Activated T-cell treated with anti-CD3 and anti-CD28 coated beads, Interleukin-2, amount 50 U/mL, for 72 hours (primary cell): Measurements from ENCODE around the gene COL6A1. TPM values are rescaled to one million over a fixed set of nuclear protein-coding genes. Genes with fewer than 3 reads are reported as not detected.
"Not testable (repeated sequence)": the region's sequence is repeated elsewhere in the genome, so short reads cannot be mapped to it uniquely, and the experiment has no call there.

ENCODE experiments used
- ATAC-seq, 2 donors: fragments of 150-1000 bp; cut with Tn5 transposase; replicated peaks in 1 of 2; 2 replicates each; pipeline ENCODE4 v1.10.0; 2021; ENCODE audit warnings: moderate library complexity in 2 of 2, mild to moderate bottlenecking in 1 of 2
- DNase-seq, 2 donors: peaks; one replicate each; pipeline ENCODE4 v3.0.0; 2021 to 2022; ENCODE audit warnings: mixed read lengths in 1 of 2
- H3K27ac Mint-ChIP-seq: one replicate; pipeline ENCODE4 v1.8.0; 2022; ENCODE audit warnings: mild to moderate bottlenecking, moderate library complexity, mixed read lengths
- H3K27me3 Mint-ChIP-seq: one replicate; pipeline ENCODE4 v1.8.0; 2022; ENCODE audit warnings: low read depth, mixed read lengths
- H3K36me3 Mint-ChIP-seq, 2 donors: one replicate each; pipeline ENCODE4 v1.8.0; 2022; ENCODE audit warnings: mixed read lengths in 2 of 2, mild to moderate bottlenecking in 1 of 2; ENCODE audit not compliant: insufficient read depth in 2 of 2
- H3K4me1 Mint-ChIP-seq: one replicate; pipeline ENCODE4 v1.8.0; 2022; ENCODE audit warnings: low read depth, mixed read lengths
- H3K4me3 Mint-ChIP-seq, 2 donors: one replicate each; pipeline ENCODE4 v1.8.0; 2022; ENCODE audit warnings: mild to moderate bottlenecking in 2 of 2, mixed read lengths in 2 of 2, moderate library complexity in 2 of 2
- H3K9me3 Mint-ChIP-seq, 2 donors: one replicate each; pipeline ENCODE4 v1.8.0; 2022; ENCODE audit warnings: mixed read lengths in 2 of 2
- total RNA-seq, 2 donors: library from RNA; stranded (reverse); gene quantifications; one replicate each; pipeline ENCODE4 v1.2.3, GENCODE V29; 2022

COL6A1 gene
- total RNA-seq, 2 donors from 2014 or later, result 1.7 to 2.8 TPM

GRCh38 chr21:45998871-45999580 lies 17.5 kb downstream of the COL6A1 start:
- ATAC-seq (no peak), DNase-seq (peak in 1 of 2 donors; percentile 0)
- no peaks in the 10 kb centered on the region for H3K9me3 Mint-ChIP-seq
- no peak overlapping the region for H3K4me3 Mint-ChIP-seq
- H3K27me3 Mint-ChIP-seq, result no peaks in the 10 kb centered on the region
- H3K4me1 Mint-ChIP-seq, result peaks cover 7% of the 10 kb centered on the region
- H3K36me3 Mint-ChIP-seq, result no peaks in the 10 kb centered on the region
- H3K27ac Mint-ChIP-seq, result no peak overlapping the region

GRCh38 chr21:45999581-46000181 lies 18.1 kb downstream of the COL6A1 start:
- no peaks in the 10 kb centered on the region for H3K36me3 Mint-ChIP-seq
- H3K27ac Mint-ChIP-seq, result no peak overlapping the region
- no peaks in the 10 kb centered on the region for H3K27me3 Mint-ChIP-seq
- H3K9me3 Mint-ChIP-seq, result no peaks in the 10 kb centered on the region
- peaks cover 6% of the 10 kb centered on the region for H3K4me1 Mint-ChIP-seq
- ATAC-seq (no peak), DNase-seq (no peak)
- H3K4me3 Mint-ChIP-seq, result no peak overlapping the region

GRCh38 chr21:46000182-46000730 lies 18.7 kb downstream of the COL6A1 start:
- no peak for ATAC-seq
- Mint-ChIP-seq H3K36me3 (no peaks in the 10 kb centered on the region), H3K9me3 (no peaks in the 10 kb centered on the region), H3K27ac (no peak overlapping the region), H3K4me3 (no peak overlapping the region), H3K27me3 (no peaks in the 10 kb centered on the region), H3K4me1 (peaks cover 4% of the 10 kb centered on the region)
- no peak for DNase-seq

- no peaks in the 10 kb centered on the region for H3K9me3 Mint-ChIP-seq
- DNase-seq (peak in 1 of 2 donors; percentile 0), ATAC-seq (no peak)
- H3K36me3 Mint-ChIP-seq, result no peaks in the 10 kb centered on the region
- no peak overlapping the region for H3K27ac Mint-ChIP-seq
- no peak overlapping the region for H3K4me3 Mint-ChIP-seq
- H3K27me3 Mint-ChIP-seq, result no peaks in the 10 kb centered on the region
- peaks cover 1% of the 10 kb centered on the region for H3K4me1 Mint-ChIP-seq
These were observed 19.4 kb downstream of the COL6A1 start for GRCh38 chr21:46000731-46001641.

GRCh38 chr21:46001821-46002681 lies 20.5 kb downstream of the COL6A1 start:
- Mint-ChIP-seq H3K4me3 (no peak overlapping the region), H3K9me3 (no peaks in the 10 kb centered on the region), H3K4me1 (no peaks in the 10 kb centered on the region), H3K36me3 (no peaks in the 10 kb centered on the region), H3K27ac (no peak overlapping the region), H3K27me3 (no peaks in the 10 kb centered on the region)
- ATAC-seq, result no peak
- DNase-seq, result peak in 1 of 2 donors; percentile 0

GRCh38 chr21:46002841-46003574 lies 21.4 kb downstream of the COL6A1 start:
- DNase-seq (no peak), ATAC-seq (no peak)
- Mint-ChIP-seq H3K4me1 (no peaks in the 10 kb centered on the region), H3K9me3 (peaks cover 0 to under 1% of the 10 kb centered on the region in 2 donors), H3K4me3 (no peak overlapping the region), H3K27me3 (no peaks in the 10 kb centered on the region), H3K27ac (no peak overlapping the region), H3K36me3 (peaks cover 0 to 2% of the 10 kb centered on the region in 2 donors)

GRCh38 chr21:46003575-46004007 lies 22.0 kb downstream of the COL6A1 start:
- Mint-ChIP-seq H3K4me1 (no peaks in the 10 kb centered on the region), H3K9me3 (peaks cover 0 to 4% of the 10 kb centered on the region in 2 donors), H3K36me3 (peaks cover 0 to 5% of the 10 kb centered on the region in 2 donors), H3K4me3 (no peak overlapping the region), H3K27ac (no peak overlapping the region), H3K27me3 (no peaks in the 10 kb centered on the region)
- no peak for DNase-seq
- ATAC-seq, result no peak

GRCh38 chr21:46004168-46004861 lies 22.7 kb downstream of the COL6A1 start:
- ATAC-seq (no peak), DNase-seq (no peak)
- Mint-ChIP-seq H3K27ac (no peak overlapping the region), H3K27me3 (no peaks in the 10 kb centered on the region), H3K4me1 (no peaks in the 10 kb centered on the region), H3K4me3 (no peak overlapping the region), H3K36me3 (peaks cover 0 to 5% of the 10 kb centered on the region in 2 donors), H3K9me3 (peaks cover 0 to 4% of the 10 kb centered on the region in 2 donors)

- Mint-ChIP-seq H3K27ac (no peak overlapping the region), H3K9me3 (peaks cover 1 to 4% of the 10 kb centered on the region in 2 donors), H3K27me3 (no peaks in the 10 kb centered on the region), H3K36me3 (peaks cover 0 to 7% of the 10 kb centered on the region in 2 donors), H3K4me1 (no peaks in the 10 kb centered on the region), H3K4me3 (no peak overlapping the region)
- ATAC-seq (no peak), DNase-seq (no peak)
These were observed 23.5 kb downstream of the COL6A1 start for GRCh38 chr21:46005081-46005480.

- Mint-ChIP-seq H3K27ac (no peak overlapping the region), H3K27me3 (no peaks in the 10 kb centered on the region), H3K4me3 (no peak overlapping the region), H3K36me3 (peaks cover 0 to 7% of the 10 kb centered on the region in 2 donors), H3K4me1 (no peaks in the 10 kb centered on the region), H3K9me3 (peaks cover 1 to 4% of the 10 kb centered on the region in 2 donors)
- ATAC-seq, result no peak
- no peak for DNase-seq
These were observed 23.9 kb downstream of the COL6A1 start for GRCh38 chr21:46005481-46005881.

- not testable (repeated sequence) for DNase-seq, H3K36me3 Mint-ChIP-seq, H3K9me3 Mint-ChIP-seq, H3K27ac Mint-ChIP-seq, H3K4me3 Mint-ChIP-seq, ATAC-seq, H3K27me3 Mint-ChIP-seq, H3K4me1 Mint-ChIP-seq
These were observed 24.4 kb downstream of the COL6A1 start for GRCh38 chr21:46005894-46006546.
